RCC 7860 (cell line): Measurements from ENCODE around the gene FHAD1.
"Not testable (repeated sequence)": the region's sequence is repeated elsewhere in the genome, so short reads cannot be mapped to it uniquely, and the experiment has no call there.

Source experiments
- DNase-seq: peaks from one replicate; pipeline ENCODE4 v3.0.0-alpha.2; 2015; ENCODE audit warnings: low spot score
- FAIRE-seq: peaks from 2 replicates; lab custom pipeline; 2012; peaks lifted over from hg19 to GRCh38; lab: Jason Lieb, UNC

Gene FHAD1

GRCh38 chr1:15388201-15388880 is 141.3 kb downstream of the FHAD1 start:
- FAIRE-seq: no peak
- DNase-seq: no peak

GRCh38 chr1:15389828-15390227 is 142.8 kb downstream of the FHAD1 start:
- not testable (repeated sequence) for FAIRE-seq, DNase-seq

DNA sequence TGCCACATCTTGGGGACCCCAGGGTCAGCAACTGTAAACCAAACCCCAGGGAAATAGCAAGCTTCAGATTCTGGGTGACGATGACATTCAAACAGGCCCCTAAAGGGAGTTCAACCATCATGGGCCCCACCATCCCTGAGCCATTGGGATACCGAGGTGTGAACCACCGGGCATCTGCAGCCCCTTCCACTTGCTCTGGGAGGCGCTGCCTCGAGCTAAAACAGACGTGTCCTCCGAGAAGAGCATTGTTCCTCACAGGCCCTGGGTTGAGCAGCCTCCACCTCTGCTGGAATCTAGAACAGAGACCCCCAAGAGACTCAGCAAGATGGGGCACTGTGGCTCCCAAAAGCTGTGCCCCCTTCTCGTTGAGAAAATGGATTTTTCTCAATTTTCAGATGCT is 143.6 kb downstream of the FHAD1 start:
- no peak for DNase-seq
- no peak for FAIRE-seq

GRCh38 chr1:15391366-15391765 is 144.3 kb downstream of the FHAD1 start:
- DNase-seq: no peak
- no peak for FAIRE-seq

GRCh38 chr1:15393475-15394257 is 146.6 kb downstream of the FHAD1 start:
- DNase-seq (no peak), FAIRE-seq (no peak)

- no peak for FAIRE-seq
- no peak for DNase-seq
Observed at GRCh38 chr1:15394258-15394690, 147.3 kb downstream of the FHAD1 start.

- FAIRE-seq (no peak), DNase-seq (no peak)
Observed at GRCh38 chr1:15397236-15397635, 150.2 kb downstream of the FHAD1 start.

- no peak for FAIRE-seq
- no peak for DNase-seq
Observed at GRCh38 chr1:15399710-15400109, 152.7 kb downstream of the FHAD1 start.

- FAIRE-seq (no peak), DNase-seq (no peak)
Observed at GRCh38 chr1:15400627-15401026, 153.6 kb downstream of the FHAD1 start.

- DNase-seq: no peak
- no peak for FAIRE-seq
Observed at GRCh38 chr1:15401391-15402055, 154.5 kb downstream of the FHAD1 start.

GRCh38 chr1:15402809-15403450 is 155.9 kb downstream of the FHAD1 start:
- FAIRE-seq (no peak), DNase-seq (no peak)

DNA sequence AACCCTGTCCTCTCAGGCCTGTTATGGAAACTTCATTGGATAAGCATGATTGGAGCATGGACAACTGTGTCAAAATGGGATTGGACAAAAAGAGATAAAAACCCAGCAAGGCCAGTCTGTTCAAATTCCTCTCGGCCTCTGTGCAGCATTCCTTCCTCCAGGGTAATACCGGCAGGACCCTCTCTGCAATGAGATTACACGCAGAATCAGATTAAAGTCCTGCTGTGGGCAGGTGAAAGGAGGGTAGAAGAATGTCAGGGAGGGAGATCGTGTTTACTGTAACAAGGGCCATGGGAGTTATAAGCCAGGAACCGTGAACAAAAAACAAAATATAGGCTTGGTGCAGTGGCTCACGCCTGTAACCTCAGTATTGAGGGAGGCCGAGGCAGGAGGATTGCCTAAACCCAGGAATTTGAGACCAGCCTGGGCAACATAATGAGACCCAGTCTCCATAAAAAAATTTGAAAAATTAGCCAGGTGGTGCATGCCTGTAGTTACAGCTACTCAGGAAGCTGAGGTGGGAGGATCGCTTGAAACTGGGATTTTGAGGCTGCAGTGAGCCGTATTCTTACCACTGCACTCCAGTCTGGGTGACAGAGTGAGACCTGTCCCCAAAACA is 157.0 kb downstream of the FHAD1 start:
- no peak for FAIRE-seq
- no peak for DNase-seq

- DNase-seq: no peak
- FAIRE-seq: no peak
Observed at GRCh38 chr1:15405106-15405850, 158.3 kb downstream of the FHAD1 start.

DNA sequence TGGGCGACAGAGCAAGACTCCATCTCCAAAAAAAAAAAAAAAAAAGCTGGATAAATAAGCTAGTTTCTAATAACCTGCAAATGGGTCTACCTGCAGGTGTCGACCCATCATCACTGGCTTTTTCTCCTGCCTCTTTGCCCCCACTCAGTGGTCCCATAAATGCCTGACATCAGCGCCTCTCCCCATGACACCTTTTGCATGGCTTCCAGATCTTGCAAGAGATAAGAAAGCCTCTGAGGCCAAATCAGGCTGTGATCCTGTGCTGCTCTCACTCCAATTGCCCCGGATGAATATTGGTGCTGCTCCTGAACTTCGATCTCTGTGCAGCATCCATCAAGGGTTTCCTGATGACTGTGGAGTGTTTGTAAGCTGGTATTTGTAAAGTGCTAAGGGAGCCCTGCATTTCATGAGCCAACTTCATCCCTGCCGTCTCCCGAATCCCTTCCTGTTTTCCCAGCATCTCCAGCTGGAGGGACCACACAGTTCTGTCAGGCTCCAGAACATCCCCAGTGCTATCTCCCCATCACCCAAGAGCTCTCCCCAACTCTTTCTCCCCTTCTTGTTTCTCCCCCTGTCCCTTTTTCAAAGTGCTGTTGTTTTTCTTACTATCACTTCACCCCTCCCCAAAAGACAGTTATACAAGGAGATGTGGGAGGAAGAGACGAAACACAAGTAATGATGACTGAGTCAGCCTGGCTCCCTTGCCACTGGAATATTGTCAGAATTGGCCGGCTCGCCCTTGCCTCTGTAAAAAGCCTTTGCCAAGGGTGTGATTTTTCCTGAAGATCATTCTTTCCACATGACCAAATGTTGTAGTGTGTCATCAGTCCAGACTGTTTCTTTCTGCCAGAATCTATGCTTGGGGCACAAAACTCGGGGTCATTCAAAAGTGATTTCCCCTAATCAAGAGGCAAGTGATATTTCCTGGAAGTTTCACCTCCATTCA is 159.9 kb downstream of the FHAD1 start:
- DNase-seq: peak; percentile 66
- peak; percentile 87 for FAIRE-seq

- DNase-seq (no peak), FAIRE-seq (no peak)
Observed at GRCh38 chr1:15407580-15407979, 160.6 kb downstream of the FHAD1 start.

GRCh38 chr1:15408890-15409387 is 161.9 kb downstream of the FHAD1 start:
- no peak for DNase-seq
- no peak for FAIRE-seq

- DNase-seq (peak; percentile 57), FAIRE-seq (no peak)
Observed at GRCh38 chr1:15409388-15410222, 162.6 kb downstream of the FHAD1 start, which contains the start of gene EFHD2. Gene EFHD2 (plus strand): TSS chr1:15409888. CDS start chr1:15409972, 84 bp downstream.
